Measurements from ENCODE around the gene UBALD1.

Gene UBALD1

DNA sequence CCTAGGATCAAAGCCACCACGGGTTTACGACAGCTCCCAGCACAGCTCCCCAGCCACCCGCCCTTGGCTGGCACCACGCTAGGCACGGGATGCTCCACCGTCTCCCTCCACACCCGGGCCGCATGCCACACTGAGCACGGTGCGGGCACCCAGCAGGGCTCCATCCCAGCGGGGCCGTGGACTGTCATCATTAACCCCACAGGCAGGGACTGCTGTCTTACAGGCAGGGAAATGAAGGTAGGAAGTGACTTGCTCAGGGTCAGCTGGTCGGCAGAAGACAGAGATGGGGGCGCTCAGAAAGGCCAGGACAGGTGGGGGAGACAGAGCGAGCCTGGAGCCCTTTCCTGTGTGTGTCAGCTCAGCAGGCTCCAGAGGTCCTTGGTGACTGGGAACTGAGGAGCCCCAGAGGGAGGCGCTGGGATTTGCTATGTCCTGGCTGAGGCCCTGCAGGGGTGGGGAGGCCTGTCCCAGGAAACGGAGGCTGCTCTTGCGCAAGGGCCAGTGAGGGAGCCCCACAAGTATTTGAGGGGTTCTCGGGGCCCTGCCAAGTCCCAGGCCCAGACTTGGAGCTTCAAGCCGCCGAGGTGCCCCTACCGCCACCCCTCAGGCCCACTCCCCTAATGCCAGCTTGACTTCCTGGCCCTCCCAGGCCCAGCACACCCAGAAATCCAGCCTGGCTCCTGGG, 3.2 kb downstream of the UBALD1 start:
- TF ChIP-seq, protein P1, sequence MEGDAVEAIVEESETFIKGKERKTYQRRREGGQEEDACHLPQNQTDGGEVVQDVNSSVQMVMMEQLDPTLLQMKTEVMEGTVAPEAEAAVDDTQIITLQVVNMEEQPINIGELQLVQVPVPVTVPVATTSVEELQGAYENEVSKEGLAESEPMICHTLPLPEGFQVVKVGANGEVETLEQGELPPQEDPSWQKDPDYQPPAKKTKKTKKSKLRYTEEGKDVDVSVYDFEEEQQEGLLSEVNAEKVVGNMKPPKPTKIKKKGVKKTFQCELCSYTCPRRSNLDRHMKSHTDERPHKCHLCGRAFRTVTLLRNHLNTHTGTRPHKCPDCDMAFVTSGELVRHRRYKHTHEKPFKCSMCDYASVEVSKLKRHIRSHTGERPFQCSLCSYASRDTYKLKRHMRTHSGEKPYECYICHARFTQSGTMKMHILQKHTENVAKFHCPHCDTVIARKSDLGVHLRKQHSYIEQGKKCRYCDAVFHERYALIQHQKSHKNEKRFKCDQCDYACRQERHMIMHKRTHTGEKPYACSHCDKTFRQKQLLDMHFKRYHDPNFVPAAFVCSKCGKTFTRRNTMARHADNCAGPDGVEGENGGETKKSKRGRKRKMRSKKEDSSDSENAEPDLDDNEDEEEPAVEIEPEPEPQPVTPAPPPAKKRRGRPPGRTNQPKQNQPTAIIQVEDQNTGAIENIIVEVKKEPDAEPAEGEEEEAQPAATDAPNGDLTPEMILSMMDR (IDR thresholded peaks at IDR 0.05) = no peak

DNA sequence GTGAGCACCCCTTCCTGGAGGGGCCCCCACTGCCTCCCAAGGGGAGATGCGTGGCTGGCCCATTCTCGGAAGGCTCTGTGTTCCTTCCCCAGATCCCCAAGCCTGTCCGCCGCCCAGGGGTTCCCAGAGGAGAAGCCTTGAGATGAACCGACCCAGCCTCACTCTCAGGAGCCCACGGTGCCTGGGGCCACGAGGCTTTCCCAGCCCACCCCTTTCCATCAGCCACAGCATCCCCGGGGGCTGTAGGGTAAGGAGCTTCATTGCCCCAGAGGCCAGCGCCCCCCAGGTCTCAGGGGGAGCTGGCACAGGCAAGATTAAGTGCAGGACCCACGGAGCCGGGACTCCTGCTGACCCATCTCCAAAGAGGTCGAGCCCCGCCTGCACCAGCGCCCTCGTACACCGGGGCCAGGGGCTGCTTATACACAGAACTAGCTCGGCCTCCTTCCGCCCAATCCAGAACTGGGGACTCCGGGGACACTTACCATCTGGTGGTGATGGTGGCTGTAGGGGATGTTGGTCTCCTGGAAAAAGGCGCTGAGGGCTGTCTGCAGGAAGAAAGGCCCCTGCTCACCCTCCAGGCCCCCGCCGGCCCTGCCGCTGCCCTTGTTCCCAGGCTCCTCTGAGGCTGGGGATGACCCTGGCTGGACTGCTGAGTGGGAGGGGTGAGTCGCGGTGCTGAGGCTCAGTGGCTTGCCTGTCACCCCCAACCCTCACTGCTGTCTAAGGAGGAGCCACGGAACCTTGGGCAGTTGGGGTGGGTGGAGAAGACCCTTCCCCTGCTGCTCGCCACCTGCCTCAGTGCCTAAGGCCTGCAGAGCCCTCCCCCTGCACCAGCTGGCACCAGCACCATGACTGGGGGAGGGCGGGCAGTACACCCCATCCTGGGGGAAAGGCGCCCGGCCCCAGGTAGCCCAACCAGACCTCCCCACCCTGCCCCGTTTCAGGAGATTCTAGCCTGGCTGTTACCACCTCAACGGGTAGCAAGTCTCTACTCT, 4.4 kb downstream of the UBALD1 start:
- TF ChIP-seq, protein P1 (IDR thresholded peaks at IDR 0.05) = no peak

DNA sequence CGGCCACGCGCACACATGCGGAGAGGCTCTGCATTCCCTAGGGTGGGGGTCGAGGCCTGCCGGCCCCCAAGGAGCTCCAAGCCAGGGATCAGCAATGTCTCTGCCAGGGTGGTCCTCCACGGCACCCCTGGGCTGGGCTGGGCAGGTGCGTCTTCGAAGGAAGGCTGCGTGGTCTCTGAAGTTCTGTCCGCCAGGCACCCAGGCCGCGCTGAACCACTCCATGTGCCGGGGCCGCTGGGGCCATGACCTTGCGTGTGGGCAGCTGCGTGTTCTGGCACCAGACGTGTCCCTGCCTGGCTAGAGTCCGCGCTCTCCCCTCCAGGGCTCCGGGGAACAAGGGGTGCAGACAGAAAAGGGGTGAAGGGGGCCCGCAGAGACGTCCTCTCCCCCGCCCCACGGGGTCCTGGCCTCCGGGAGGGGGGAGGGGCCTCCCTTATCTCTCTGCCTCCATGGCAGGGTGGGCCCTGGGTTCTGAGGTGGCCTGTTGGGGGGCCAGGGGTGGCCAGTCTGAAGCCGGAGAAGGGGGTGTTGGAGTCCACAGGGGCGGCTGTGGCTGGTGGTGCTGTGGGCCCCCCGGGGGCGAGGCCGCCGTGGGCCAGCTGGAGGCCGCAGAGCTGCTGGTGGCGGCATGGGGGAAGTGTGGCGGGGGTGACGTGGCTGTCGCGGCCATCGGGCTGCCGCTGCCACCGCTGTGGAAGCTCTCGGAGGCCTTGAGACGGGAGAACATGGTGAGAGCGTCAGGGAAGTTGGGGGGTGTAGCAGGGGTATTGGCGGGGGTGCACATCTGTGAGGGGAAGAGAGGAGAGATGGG, 5.3 kb downstream of the UBALD1 start:
- TF ChIP-seq, protein P1 (IDR thresholded peaks at IDR 0.05) = no peak

DNA sequence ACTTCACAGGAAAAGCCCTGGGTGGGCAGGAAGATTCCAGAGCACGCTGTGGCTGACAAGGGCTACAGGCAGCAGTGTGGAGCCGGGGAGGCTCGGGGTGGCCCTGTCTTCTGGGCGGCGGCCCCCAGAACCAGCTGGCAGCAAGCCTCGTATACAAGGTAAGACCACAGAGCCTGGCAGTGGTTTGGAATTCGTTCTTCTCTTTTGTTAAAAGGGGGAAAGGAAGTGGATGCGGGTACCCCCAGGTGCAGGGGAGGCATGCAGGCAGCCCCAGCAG, 6.0 kb downstream of the UBALD1 start:
- TF ChIP-seq, protein P1 (IDR thresholded peaks at IDR 0.05) = no peak

DNA sequence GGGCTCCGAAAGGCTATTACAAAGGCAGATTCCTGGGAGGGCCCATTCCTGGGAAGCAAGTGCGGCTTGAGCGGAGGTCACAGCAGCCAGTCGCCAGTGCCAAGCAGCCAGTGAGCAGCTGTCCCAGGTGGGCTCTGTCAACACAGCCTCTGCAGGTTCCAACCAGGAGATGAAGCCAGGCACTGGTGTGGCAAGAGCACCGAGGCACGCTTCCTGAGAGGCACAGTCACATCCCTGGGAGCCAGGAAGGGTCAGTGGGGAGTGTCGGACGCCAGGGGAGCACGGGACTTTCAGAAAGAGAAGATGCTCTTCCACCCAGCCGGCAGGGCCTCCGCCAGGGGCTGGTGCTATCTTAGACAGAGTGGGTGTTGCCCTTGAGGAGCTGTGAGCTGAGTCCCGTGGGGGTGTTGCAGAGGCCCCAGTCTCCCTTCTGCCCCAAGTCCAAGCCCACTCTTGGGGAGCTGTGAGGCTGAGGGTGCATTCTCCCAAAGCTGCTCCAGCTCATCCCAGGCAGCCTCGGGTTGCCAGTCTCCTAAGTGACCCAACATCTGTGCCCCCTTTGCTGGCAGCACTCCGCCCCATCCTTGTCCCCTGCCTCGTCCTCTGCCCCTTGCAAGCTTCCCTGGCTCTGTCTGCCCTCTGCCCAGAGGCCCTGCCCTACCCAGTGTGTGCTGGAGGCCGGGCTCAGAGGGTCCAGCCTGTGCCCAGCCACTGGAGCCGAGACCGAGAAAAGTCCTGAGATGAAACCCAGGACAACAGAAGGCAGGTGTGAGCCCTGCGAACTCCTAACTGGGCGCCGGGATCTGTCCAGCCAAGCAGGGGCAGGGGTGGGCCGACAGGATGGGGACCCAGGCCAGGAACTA, 6.6 kb downstream of the UBALD1 start:
- TF ChIP-seq, protein P1 (IDR thresholded peaks at IDR 0.05) = no peak

DNA sequence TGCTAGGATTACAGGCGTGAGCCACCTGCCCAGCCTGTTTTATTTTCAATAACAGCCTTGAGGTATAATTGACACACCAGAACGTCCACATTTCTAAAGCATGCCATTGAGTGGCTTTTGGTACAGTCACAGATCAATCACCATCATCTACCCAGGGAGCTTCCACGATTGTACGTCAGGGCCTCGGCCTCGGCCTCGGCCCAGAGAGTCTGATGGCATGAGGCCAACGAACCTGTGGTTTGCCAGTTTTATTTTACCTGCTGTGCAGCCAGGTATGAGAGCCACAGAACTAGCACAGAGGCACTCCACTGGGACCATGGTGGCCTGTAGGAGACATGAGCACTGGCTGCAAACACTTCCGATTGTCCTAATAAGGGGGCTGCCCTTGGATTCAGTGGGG, 8.3 kb downstream of the UBALD1 start:
- TF ChIP-seq, protein P1 (IDR thresholded peaks at IDR 0.05) = no peak
